NCI-H2196 treated with DMSO at 0.1 percent for 48 hours (cell line): ENCODE results near the gene ABCG2.
"Not testable (repeated sequence)": the region's sequence is repeated elsewhere in the genome, so short reads cannot be mapped to it uniquely, and the experiment has no call there.

Source experiments
- DNase-seq: peaks from one replicate; lab custom pipeline; 2025; ENCODE audit not compliant: unreplicated experiment; lab: John Stamatoyannopoulos, UW

The ABCG2 gene

GRCh38 chr4:88169298-88169697 is 10.9 kb upstream of the ABCG2 start:
- DNase-seq = no peak

DNA sequence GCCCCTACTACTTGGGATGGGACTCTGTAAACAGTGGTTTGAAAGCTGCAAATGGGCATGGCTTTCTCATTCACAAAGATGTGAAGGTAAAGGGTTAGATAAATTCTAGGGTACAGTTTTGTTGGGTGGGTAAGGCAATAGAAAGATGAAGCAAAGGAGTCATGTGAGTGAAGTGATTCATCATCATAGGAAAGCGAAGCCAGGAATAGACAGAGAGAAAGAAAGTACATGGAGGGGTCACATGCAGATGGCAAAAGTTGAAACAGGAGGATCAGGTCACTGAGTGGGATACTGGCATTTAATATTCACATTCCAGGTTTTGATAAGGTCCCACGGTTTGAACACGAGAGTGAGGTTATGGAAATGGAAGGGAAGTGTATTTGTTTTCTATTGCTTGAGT is 8.2 kb upstream of the ABCG2 start:
- no peak for DNase-seq

DNA sequence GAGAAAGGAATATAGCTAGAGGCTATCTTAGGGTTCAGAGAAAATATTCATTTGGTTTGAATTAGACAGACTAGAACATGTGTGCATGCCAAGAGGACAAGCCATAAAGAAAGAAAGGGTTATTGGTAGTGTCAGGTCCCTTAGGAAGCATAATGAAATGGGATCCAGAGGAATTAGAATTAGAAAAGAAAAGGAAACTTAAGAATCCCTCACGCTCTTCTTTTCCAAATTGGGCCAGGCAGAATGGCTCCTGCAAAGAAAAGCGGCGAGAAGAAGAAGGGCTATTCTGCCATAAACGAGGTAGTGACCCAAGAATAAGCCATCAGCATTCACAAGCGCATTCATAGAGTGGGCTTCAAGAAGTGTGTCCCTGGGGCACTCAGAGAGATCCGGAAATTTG is 4.9 kb upstream of the ABCG2 start:
- DNase-seq = no peak

DNA sequence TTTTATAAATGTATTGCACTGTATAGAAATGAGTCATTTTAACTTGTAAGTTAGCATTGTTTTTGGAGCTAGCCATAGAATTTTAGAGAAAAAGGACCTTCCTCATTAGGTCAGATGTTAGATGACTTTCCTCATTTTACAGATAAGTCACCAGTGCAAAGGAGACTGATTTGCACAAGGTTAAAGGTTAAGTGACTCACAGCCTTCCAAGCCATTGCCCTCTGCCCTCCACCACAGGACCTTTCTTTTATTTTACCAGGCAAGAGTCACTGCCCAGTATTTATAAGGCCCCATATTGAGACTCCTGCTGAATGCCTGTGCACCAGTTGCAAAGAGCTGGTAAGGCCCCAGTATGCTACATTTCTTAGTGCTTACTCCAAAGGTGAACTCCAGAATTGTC is 4.2 kb upstream of the ABCG2 start:
- no peak for DNase-seq

DNA sequence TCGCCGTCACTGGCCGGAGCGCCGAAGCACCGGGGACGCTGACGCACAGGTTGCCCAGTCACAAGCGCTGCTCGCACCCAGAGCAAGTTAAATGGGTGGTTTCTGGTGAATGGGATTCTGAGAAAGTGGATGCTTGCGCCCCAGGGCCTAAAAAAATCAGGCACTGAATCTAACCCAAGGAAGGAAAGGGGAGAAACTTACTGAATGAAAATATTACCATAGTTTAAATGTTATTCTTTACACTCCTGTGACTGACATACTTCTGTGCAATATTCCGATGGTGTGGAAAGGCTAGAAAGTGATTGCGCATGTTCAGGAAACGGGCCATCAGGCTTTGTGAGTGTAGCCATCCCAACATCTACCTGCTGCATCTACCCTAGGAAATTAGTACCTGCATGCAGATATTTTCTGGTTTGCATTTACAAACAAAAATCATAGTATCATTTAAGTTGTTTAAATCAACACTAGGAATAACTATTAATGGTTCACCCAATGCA is 838 bp upstream of the ABCG2 start:
- DNase-seq = no peak

DNA sequence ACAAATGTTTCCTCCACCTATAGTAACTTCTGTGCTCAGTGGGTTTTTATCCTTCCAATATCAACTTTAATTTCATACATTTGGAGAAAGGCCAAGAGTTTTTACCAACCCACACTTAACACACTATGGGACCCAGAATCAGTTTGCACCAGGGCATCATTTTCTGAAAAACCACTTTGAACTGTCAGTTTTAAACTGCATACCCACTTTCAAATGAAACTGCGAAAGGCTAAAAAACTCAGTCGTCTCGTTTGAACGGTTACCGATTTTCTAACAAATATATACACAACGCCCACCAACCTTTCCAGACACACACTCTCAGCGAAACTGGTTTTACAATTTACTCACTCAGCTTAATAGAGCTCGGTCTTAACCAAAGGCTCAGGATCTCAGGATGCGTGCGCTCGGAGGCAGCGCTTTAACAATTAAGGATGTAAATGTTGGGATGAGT is 376 bp downstream of the ABCG2 start:
- DNase-seq = no peak

DNA sequence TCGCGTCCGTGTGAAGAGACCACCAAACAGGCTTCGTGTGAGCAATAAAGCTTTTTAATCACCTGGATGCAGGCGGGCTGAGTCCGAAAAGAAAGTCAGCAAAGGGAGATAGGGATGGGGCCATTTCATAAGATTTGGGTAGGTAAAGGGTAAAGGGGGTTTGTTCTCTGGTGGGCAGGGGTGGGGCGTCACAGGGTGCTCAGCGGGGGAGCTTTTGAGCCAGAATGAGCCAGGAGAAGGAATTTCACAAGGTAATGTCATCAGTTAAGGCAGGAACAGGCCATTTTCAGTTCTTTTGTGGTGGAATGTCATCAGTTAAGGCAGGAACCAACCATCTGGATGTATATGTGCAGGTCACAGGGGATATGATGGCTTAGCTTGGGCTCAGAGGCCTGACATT is 6.1 kb downstream of the ABCG2 start:
- DNase-seq = not testable (repeated sequence)

GRCh38 chr4:88148560-88148959 is 9.9 kb downstream of the ABCG2 start:
- DNase-seq = no peak

DNA sequence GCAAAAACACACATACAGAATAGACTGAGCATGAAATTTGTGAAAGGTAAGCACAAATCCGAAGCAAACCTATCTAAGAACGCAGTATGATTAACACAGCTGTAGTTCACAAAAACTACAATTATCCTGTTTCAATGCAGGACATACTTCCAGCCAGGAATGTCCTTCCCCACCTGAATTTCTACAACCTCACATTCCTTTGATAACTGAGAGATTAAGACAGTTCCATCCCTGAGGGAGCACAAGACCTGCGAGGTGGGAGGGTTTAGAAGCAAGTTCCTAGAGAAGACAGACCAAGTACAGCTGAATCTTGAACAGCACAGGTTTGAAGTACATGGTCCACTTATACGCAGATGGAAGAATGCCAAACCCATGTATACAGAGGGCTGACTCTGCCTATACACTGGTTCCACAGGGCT is 10.6 kb downstream of the ABCG2 start:
- DNase-seq = no peak

DNA sequence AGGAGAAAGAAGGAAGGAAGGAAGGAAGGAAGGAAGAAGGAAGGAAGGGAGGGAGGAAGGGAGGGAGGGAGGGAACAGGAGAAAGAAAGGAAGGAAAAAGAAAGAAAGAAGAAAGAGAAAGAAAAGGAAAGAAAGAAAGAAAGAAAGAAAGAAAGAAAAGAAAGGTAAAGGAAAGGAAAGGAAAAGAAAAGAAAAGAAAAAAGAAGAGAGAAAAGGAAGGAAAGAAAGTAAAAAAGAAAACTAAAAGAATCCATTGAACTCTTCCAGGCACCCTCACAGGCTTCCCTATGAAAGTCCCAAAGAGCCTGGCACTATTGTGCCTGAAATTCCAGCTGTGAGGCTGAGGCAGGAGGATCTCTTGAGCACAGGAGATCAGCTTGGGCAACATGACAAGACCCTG is 11.5 kb downstream of the ABCG2 start:
- DNase-seq = no peak

GRCh38 chr4:88144866-88145300 is 13.6 kb downstream of the ABCG2 start:
- no peak for DNase-seq

DNA sequence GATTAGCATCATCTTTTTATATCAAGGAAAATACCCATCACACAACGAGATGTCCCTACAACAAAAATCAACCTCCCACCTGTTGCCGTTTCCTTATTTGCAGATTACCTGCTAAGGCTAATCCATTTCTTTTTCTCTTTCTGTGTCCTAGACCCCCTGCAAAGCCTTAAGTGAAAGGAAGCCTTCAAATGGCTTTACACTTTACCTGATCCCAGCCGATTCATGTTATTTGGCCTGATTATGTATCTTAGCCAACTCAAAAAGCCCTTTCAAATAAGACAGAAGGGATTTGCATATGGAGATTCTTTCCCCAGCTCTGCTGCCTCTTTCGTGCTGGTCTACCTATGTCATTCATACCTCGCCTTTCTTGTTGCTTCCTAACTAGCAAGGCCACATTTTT is 14.4 kb downstream of the ABCG2 start:
- DNase-seq = no peak

DNA sequence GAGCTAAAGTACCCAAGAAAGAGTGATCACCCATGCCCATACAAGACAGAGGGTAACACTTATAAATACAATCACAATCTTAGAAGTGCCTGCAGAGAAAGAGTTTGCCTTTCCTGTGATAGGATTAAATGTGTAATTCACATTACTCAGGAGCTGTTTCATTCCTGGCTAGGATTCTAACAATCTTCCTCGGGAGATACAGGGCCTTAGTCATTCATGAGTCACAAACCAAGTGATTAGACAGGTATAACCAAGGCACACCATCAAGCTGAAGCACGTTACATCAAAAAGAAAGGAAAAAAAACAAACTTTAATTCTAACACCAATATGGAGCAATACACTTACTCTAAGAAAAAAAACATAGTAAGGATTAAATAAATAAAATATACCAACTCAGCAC is 14.9 kb downstream of the ABCG2 start:
- DNase-seq = no peak

DNA sequence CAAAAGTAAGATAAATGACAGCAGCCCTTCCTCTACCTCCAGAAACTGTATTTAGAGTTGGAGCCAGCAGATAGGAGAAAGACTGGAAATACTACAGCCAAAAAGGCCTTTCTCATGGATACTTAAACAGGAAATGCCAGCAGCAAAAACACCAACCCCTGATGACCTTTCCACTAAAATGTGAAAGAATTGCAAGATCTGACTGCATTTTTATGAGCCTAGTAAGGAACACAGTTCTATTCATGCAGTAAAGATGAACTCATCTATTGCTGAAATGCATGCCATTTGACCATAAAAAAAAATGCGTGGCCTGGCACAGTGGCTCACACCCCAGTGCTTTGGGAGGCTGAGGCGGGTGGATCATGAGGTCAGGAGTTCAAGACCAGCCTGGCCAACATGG is 19.9 kb downstream of the ABCG2 start:
- DNase-seq = no peak

DNA sequence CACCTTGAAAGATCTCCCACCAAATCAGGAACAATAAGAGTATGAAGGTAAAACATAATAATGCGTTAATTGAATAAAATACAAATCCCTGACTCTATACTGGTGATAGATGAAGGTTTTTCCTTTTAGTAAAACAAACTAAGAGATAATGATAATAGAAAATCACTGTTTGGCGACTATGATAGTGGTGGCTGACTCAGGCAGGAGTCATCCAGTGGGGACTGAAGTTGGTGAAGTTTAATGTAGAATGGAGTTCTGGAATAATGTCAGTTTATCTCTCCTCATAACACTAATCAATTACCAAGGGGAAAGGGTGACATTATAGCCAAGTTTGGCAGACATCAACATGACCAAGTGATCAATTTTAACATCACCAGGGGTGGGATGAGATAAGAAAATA is 21.3 kb downstream of the ABCG2 start:
- no peak for DNase-seq

DNA sequence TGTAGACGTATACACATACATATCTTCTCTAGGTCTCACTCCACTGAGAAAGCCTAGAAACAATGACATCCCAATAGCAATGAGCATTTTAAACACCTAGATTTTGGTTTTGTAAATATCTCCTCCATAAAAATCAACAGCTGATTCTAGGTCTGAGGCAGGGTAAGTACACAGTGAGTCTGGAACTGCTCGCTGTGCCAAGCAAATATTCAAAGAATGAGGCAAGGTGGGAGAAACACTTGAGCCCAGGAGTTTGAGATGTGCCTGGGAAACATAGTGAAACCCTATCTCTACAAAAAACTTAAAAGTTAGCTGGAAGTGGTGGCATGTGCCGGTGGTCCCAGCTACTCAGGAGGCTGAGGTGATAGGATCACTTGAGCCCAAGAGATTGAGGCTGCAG is 22.2 kb downstream of the ABCG2 start:
- DNase-seq = no peak

DNA sequence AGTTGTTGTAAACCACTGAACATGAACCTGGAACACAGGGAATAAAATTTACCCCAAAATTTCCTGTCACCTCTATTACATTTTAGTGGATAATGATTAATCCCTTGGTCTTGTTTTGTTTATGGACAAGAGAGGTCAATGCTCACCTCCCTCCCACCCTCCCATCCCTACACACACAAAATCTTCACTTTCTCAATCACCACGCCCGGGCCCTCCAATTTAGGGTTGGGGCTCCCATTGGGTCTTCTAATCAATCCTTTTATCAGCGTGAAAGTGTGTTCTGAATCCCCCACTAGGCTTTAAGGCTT is 23.1 kb downstream of the ABCG2 start:
- DNase-seq = no peak

- no peak for DNase-seq
Observed at GRCh38 chr4:88134536-88135355, 23.7 kb downstream of the ABCG2 start.

GRCh38 chr4:88134111-88134510 is 24.3 kb downstream of the ABCG2 start:
- no peak for DNase-seq

- no peak for DNase-seq
Observed at GRCh38 chr4:88130544-88131305, 27.7 kb downstream of the ABCG2 start.

GRCh38 chr4:88130003-88130402 is 28.4 kb downstream of the ABCG2 start:
- no peak for DNase-seq

GRCh38 chr4:88122260-88122659 is 36.2 kb downstream of the ABCG2 start:
- DNase-seq = not testable (repeated sequence)
